BJ (cell line): ENCODE data around the gene DCDC2C. TPM values are rescaled to one million over a fixed set of nuclear protein-coding genes. Genes with fewer than 3 reads are reported as not detected.

Source experiments
- CTCF ChIA-PET: fragments of 350-600 bp; formaldehyde crosslinking; extraction: SDS; loops from one replicate; lab custom pipeline; 2021; ENCODE audit warnings: antibody characterized with exemption, inconsistent platforms; lab: Yijun Ruan, JAX
- POLR2A ChIA-PET: fragments of 300-600 bp; sonication (Branson Sonifier 250); formaldehyde crosslinking; extraction: SDS; loops from one replicate; lab custom pipeline; 2021; ENCODE audit warnings: antibody characterized with exemption; lab: Charles Lee
- DNase-seq: peaks from one replicate; pipeline ENCODE4 v3.0.0-alpha.2; 2011; ENCODE audit warnings: low read depth
- H3K27me3 ChIP-seq: 2 replicates; pipeline ENCODE4 v1.6.0; 2011; ENCODE audit warnings: low read length; ENCODE audit not compliant: control insufficient read depth, insufficient read depth
- H3K36me3 ChIP-seq: 2 replicates; pipeline ENCODE4 v1.5.1; 2011; ENCODE audit warnings: low read length; ENCODE audit not compliant: control insufficient read depth, insufficient read depth
- H3K4me3 ChIP-seq: 2 replicates; pipeline ENCODE4 v1.5.1; 2011; ENCODE audit warnings: low read depth, mild to moderate bottlenecking, control low read depth, low read length
- CTCF ChIP-seq: IDR thresholded peaks from 2 replicates; pipeline ENCODE4 v1.5.1; 2011; ENCODE audit warnings: low read depth, mild to moderate bottlenecking, control low read depth, inconsistent platforms, low read length, moderate library complexity; ENCODE audit not compliant: insufficient read depth
- polyA plus RNA-seq: library from polyadenylated mRNA; depleted of rRNA; stranded (reverse); fragments of >200 nt; gene quantifications from 2 replicates; pipeline ENCODE4 v1.2.3, GENCODE V29; 2011

Gene DCDC2C
- polyA plus RNA-seq, 1 experiment = not detected

DNA sequence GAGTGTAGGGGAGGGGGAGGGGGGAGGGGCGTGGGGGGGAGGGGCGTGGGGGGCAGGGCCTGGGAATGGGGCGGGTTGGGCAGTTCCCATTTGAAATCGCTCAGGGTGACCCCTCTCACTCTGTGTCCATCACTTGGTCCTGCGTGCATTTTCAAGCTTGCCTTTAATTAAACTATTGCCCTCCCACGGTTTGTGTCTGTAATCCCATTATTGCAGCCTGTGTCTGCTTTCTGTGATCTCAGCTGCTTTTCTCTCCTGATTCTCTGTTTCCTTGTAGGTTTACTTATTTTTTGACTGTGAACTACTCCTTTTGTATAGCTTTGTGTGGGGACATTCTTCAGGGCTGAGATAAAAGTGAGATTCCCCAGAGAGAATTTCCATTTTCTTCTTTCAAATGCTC is 1.3 kb downstream of the DCDC2C start:
- ChIA-PET POLR2A (no interaction called here), CTCF (no interaction called here)
- no peaks in the 10 kb centered on the region; the same call in 1 of the 2 replicates for H3K27me3 ChIP-seq
- H3K4me3 ChIP-seq = no peak overlapping the region
- DNase-seq = no peak
- H3K36me3 ChIP-seq = no peaks in the 10 kb centered on the region
- no peak for TF ChIP-seq CTCF

- DNase-seq = no peak
- H3K36me3 ChIP-seq = no peaks in the 10 kb centered on the region
- ChIA-PET CTCF (no interaction called here), POLR2A (no interaction called here)
- H3K27me3 ChIP-seq = no peaks in the 10 kb centered on the region; the same call in 1 of the 2 replicates
- no peak for TF ChIP-seq CTCF
- H3K4me3 ChIP-seq = no peak overlapping the region
These were observed 2.4 kb downstream of the DCDC2C start for GRCh38 chr2:3705782-3706181.

DNA sequence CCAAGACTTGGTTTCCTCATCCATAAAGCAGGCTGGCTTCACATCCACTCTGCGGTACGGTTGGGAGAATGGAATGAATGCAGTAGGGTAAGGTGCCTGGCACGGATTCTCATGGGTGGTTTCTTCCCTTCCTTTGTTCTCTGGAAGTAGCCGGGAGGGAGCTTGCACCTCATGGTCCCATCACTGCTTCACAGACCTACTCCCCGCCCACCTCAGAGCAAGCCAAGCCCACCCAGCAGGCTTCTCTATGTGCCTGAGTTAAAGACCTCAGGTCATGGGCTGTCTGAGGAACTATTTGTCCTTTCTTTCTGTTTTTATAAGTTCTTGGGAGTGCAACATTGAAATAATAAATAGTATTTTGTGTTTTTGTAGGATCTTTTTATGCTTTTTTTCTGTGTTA is 3.5 kb downstream of the DCDC2C start:
- no peaks in the 10 kb centered on the region for H3K36me3 ChIP-seq
- no peaks in the 10 kb centered on the region; the same call in 1 of the 2 replicates for H3K27me3 ChIP-seq
- ChIA-PET CTCF (no interaction called here), POLR2A (no interaction called here)
- H3K4me3 ChIP-seq = no peak overlapping the region
- DNase-seq = no peak
- TF ChIP-seq CTCF = no peak

GRCh38 chr2:3708576-3708975 is 5.2 kb downstream of the DCDC2C start:
- CTCF ChIA-PET = interaction anchor here (1.3 kb wide), 1 partner anchor 19 kb away, joined by 4 read pairs; no protein-coding TSS in a partner anchor
- POLR2A ChIA-PET = no interaction called here

DNA sequence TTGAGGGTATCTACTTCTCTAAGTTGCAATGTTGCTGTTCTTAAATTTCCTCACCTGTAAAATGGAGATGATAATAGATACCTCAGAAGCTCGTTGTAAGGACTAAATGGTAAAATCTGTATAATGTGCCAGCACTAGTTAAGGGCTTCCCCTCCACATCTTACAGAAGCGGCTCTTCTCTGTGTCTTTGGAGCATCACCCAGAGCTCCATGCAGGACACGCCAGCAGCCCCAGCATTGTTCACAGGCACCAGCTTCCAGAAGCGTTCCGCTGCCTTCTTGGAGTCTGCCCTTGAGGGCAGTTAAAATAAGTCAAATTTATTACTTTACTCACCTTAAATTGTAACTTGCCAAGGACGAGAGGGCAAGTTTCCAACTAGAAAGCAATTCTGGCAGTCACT is 5.8 kb downstream of the DCDC2C start:
- Histone ChIP-seq H3K27me3 (no peaks in the 10 kb centered on the region; the same call in 1 of the 2 replicates), H3K4me3 (no peak overlapping the region), H3K36me3 (no peaks in the 10 kb centered on the region)
- ChIA-PET POLR2A (no interaction called here), CTCF (no interaction called here)
- no peak for DNase-seq
- TF ChIP-seq CTCF = no peak

More at GRCh38 chr2:3708576-3708975, 5.2 kb downstream of the DCDC2C start:
- no peak for TF ChIP-seq CTCF
- H3K36me3 ChIP-seq = no peaks in the 10 kb centered on the region
- H3K4me3 ChIP-seq = no peak overlapping the region
- DNase-seq = no peak
- no peaks in the 10 kb centered on the region; the same call in 1 of the 2 replicates for H3K27me3 ChIP-seq
